H7 (cell line): Measurements from ENCODE around the gene LRP3. TPM values are rescaled to one million over a fixed set of nuclear protein-coding genes. Genes with fewer than 3 reads are reported as not detected.
"Not testable (repeated sequence)": the region's sequence is repeated elsewhere in the genome, so short reads cannot be mapped to it uniquely, and the experiment has no call there.

Experiments used
- DNase-seq: peaks from one replicate; pipeline ENCODE4 v3.0.0; 2012
- H3K27me3 ChIP-seq: 2 replicates; pipeline ENCODE4 v1.6.0; 2011; ENCODE audit warnings: mild to moderate bottlenecking, low read length; ENCODE audit not compliant: control insufficient read depth, insufficient read depth
- H3K36me3 ChIP-seq: replicated peaks from 2 replicates; pipeline ENCODE4 v1.5.1; 2011; ENCODE audit warnings: low read length; ENCODE audit not compliant: control insufficient read depth, insufficient read depth
- H3K4me3 ChIP-seq: 2 replicates; pipeline ENCODE4 v1.5.1; 2011; ENCODE audit warnings: low read depth, mild to moderate bottlenecking, control low read depth, low read length, moderate library complexity; ENCODE audit not compliant: insufficient read depth
- total RNA-seq: library from RNA; depleted of rRNA; stranded (reverse); fragments of >200 nt; shearing (Covaris generic); gene quantifications from 2 replicates; pipeline ENCODE4 v1.2.3, GENCODE V29; 2014; rRNA removed

LRP3 gene
- 54.8 and 57.7 TPM in 2 replicates for total RNA-seq

DNA sequence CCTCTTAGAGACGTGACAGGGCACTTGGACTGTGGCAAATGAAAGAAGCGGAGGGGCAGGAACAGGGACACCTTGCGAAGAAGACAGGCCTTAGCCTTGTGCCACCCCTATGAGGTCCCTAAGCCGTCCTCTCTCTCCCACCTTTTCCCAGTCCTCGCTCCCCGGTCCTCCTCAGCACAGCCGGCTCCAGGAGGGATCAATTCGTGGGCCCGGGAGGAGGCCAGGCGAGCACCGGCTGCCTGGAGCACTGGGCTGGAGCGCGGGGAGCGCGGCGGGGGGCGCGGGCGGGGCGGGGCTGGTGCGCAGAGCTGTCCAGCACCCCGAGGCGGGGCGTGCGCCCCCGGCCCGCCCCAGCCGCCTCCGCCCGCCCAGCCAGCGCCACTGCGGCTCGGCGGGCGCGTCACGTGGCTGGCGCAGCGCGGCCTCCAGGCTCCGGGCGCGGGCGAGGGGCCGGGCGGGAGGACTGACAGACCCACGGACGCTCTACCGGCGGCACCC lies at the start of gene LRP3:
Gene LRP3 (plus strand): TSS at position 466 of the 498 bp plus-strand sequence. CDS start 456 bp downstream, outside the sequence.
- H3K27me3 ChIP-seq, result peaks cover 10% of the 10 kb centered on the region
- peak within 1 kb of the TSS; percentile 49 for H3K4me3 ChIP-seq
- H3K36me3 ChIP-seq, result peaks cover 2% of the 10 kb centered on the region
- DNase-seq, result peak; percentile 92

GRCh38 chr19:33146209-33146608 lies 47.9 kb upstream of the LRP3 start:
- Histone ChIP-seq H3K4me3 (no peak overlapping the region), H3K36me3 (no peaks in the 10 kb centered on the region), H3K27me3 (no peaks in the 10 kb centered on the region)
- no peak for DNase-seq

DNA sequence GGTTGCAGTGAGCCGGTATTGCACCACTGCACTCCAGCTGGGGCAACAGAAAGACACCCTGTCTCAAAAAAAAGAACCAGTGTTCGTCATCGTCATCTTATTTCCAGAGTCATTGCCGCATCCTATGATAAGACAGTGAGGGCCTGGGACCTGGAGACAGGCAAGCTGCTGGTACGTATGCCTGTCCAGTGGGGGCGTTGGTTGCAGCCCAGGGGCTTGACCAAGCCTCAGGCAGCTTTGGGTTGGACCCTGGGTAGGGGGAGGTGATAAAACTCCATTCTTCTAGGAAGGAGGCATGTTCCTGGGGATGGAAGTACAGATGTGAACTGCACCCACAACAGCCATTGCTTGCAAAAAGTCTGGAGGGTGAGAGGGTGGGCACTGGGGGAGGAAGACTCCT lies 46.6 kb upstream of the LRP3 start:
- no peak for DNase-seq
- Histone ChIP-seq H3K4me3 (no peak overlapping the region), H3K36me3 (no peaks in the 10 kb centered on the region), H3K27me3 (no peaks in the 10 kb centered on the region)

DNA sequence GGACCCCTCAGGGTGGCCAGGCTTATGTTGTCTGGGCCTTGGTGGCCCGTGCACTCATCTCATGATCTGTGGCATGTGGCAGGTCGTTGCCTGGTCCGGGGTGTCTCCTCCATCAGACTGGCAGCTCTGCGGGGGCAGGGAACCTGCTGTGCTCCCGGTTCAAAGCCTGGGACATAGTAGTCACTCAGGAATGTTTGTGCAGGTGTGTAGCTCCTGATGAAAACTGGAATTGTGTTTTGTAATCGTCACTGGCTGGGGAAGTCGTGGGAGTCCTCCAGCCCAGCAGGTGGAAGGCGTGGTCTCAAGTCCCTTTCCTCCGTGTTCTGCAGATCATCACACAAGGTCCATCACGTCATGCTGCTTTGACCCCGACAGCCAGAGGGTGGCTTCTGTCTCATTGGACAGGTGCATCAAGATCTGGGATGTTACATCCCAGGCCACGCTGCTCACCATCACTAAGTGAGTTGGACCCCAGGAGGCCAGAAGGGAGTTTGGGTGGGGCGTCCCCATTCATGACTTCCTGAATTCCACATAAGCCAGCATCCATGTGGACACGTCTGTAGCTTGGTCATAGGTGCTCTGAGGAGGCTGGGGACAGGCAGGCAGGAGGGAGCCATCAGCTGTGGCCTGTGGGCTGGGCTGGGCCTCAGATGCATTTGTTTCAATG lies 43.1 kb upstream of the LRP3 start:
- Histone ChIP-seq H3K4me3 (no peak overlapping the region), H3K27me3 (no peaks in the 10 kb centered on the region)

DNA sequence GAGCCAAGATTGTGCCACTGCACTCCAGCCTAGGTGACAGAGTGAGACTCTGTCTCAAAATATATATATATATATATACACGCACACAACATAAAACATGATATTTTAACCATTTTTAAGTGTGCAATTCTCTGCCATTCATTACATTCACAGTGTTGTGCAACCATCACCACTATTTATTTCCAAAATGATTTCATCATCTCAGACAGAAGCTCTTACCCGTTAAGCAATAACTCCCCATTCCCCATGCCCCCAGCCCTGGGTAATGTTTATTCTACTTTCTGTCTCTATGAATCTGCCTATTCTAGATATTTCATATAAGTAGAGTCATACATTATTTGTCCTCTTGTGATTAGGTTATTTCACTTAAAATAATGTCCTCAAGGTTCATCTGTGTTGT lies 42.0 kb upstream of the LRP3 start:
- Histone ChIP-seq H3K4me3 (no peak overlapping the region), H3K36me3 (no peaks in the 10 kb centered on the region), H3K27me3 (no peaks in the 10 kb centered on the region)
- DNase-seq, result no peak

More for the DNA sequence above, 43.1 kb upstream of the LRP3 start:
- no peak for DNase-seq
- no peaks in the 10 kb centered on the region for H3K36me3 ChIP-seq

DNA sequence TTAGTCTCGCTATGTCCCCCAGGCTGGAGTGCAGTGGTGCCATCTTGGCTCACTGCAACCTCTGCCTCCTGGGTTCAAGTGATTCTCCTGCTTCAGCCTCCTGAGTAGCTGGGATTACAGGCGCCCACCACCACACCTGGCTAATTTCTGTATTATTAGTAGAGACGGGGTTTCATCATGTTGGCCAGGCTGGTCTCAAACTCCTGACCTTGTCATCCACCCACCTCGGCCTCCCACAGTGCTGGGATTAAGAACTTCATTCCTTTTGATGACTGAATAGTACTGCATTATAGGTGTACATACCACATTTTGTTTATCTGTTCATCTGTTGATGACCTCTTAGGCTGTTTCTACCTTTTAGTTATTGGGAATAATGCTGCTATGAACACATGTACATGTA lies 41.5 kb upstream of the LRP3 start:
- not testable (repeated sequence) for H3K27me3 ChIP-seq, H3K4me3 ChIP-seq, DNase-seq, H3K36me3 ChIP-seq

DNA sequence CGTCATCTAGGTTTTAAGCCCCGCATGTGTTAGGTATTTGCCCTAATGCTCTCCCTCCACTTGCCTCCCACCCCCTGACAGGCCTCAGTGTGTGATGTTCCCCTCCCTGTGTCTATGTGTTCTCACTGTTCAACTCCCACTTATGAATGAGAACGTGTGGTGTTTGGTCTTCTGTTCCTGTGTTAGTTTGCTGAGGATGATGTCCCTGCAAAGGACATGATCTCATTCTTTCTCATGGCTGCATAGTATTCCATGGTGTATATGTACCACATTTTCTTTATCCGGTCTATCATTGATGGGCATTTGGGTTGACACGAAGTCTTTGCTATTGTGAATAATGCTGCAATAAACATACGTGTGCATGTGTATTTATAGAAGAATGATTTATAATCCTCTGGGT lies 39.8 kb upstream of the LRP3 start:
- not testable (repeated sequence) for H3K36me3 ChIP-seq, DNase-seq, H3K4me3 ChIP-seq, H3K27me3 ChIP-seq

DNA sequence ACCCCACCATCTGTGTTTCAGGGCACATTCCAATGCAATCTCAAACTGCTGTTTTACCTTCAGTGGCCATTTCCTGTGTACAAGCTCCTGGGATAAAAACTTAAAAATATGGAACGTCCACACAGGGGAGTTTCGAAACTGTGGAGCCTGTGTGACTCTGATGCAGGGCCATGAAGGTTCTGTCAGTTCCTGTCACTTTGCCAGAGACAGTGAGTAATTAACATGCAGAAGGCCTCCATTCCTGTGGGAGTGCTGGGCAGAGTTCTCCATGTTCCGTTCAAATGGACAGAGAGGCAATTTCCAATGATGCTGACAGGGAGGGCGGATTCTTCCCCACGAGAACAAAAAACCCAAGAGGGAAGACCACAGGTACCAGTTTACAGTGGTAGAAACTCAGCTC lies 37.8 kb upstream of the LRP3 start:
- Histone ChIP-seq H3K36me3 (no peaks in the 10 kb centered on the region), H3K4me3 (no peak overlapping the region), H3K27me3 (no peaks in the 10 kb centered on the region)
- DNase-seq, result no peak

- Histone ChIP-seq H3K4me3 (no peak overlapping the region), H3K27me3 (no peaks in the 10 kb centered on the region), H3K36me3 (no peaks in the 10 kb centered on the region)
- DNase-seq, result no peak
Measured at GRCh38 chr19:33157906-33158305, 36.2 kb upstream of the LRP3 start.

GRCh38 chr19:33158365-33158764 lies 35.8 kb upstream of the LRP3 start:
- no peak for DNase-seq
- H3K36me3 ChIP-seq, result no peaks in the 10 kb centered on the region
- no peaks in the 10 kb centered on the region for H3K27me3 ChIP-seq
- no peak overlapping the region for H3K4me3 ChIP-seq

GRCh38 chr19:33159149-33159548 lies 35.0 kb upstream of the LRP3 start:
- no peak for DNase-seq
- H3K4me3 ChIP-seq, result no peak overlapping the region
- no peaks in the 10 kb centered on the region for H3K36me3 ChIP-seq
- H3K27me3 ChIP-seq, result no peaks in the 10 kb centered on the region

GRCh38 chr19:33159893-33160292 lies 34.2 kb upstream of the LRP3 start:
- no peaks in the 10 kb centered on the region for H3K36me3 ChIP-seq
- no peak overlapping the region for H3K4me3 ChIP-seq
- no peaks in the 10 kb centered on the region for H3K27me3 ChIP-seq
- no peak for DNase-seq

GRCh38 chr19:33161201-33161600 lies 32.9 kb upstream of the LRP3 start:
- Histone ChIP-seq H3K4me3 (no peak overlapping the region), H3K36me3 (no peaks in the 10 kb centered on the region), H3K27me3 (no peaks in the 10 kb centered on the region)
- no peak for DNase-seq

GRCh38 chr19:33163481-33163880 lies 30.6 kb upstream of the LRP3 start:
- Histone ChIP-seq H3K27me3 (no peaks in the 10 kb centered on the region), H3K36me3 (no peaks in the 10 kb centered on the region), H3K4me3 (no peak overlapping the region)
- DNase-seq, result no peak

GRCh38 chr19:33166037-33166436 lies 28.1 kb upstream of the LRP3 start:
- H3K4me3 ChIP-seq, DNase-seq, H3K27me3 ChIP-seq, H3K36me3 ChIP-seq: not testable (repeated sequence)

DNA sequence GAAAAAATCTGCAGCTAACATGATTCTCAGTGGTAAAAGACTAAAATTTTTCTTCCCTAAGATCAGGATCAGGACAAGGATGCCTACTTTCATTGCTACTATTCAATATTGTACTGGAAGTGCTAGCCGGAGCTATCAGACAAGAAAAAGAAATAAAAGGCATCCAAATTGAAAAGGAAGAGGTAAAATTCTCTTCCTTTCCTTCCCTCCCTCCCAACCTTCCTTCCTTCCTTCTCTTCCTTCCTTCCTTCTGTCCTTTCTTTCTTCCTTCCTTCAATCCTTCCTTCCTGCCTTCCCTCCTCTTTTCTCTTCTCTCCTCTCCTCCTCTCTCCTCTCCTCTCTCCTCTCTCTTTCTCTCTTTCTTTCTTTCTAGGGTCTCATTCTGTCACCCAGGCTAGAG lies 26.7 kb upstream of the LRP3 start:
- Histone ChIP-seq H3K36me3 (no peaks in the 10 kb centered on the region), H3K4me3 (no peak overlapping the region), H3K27me3 (no peaks in the 10 kb centered on the region)
- no peak for DNase-seq
